GM12874 (cell line): Measurements from ENCODE around the gene ALPK3.

Experiments used
- TF ChIP-seq, protein P1 (sequence below): IDR thresholded peaks from 2 replicates; pipeline ENCODE4 v1.5.1; 2011; ENCODE audit warnings: low read depth, mild to moderate bottlenecking, control low read depth, low read length, moderate library complexity; ENCODE audit not compliant: insufficient read depth

ALPK3 gene

DNA sequence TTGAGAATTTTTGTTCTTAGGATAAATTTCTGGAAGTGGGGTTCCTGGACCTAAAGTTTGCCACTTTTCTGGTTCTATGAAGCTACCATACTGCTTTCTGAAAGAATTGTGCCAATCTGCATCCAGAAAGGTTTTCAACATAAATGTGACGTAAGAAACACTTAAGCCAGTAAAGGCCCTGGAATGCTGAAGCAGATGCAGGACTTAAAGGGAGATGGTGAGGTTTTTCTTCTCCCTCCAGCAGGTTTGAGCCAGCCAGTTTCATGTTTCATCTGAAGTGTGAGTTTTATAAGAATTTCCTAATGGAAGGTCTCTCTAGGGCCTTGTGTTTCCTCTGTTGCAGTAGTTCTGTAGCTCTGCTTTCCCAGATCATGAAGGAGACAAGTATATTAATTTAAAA, 35.7 kb upstream of the ALPK3 start:
- TF ChIP-seq, protein P1, sequence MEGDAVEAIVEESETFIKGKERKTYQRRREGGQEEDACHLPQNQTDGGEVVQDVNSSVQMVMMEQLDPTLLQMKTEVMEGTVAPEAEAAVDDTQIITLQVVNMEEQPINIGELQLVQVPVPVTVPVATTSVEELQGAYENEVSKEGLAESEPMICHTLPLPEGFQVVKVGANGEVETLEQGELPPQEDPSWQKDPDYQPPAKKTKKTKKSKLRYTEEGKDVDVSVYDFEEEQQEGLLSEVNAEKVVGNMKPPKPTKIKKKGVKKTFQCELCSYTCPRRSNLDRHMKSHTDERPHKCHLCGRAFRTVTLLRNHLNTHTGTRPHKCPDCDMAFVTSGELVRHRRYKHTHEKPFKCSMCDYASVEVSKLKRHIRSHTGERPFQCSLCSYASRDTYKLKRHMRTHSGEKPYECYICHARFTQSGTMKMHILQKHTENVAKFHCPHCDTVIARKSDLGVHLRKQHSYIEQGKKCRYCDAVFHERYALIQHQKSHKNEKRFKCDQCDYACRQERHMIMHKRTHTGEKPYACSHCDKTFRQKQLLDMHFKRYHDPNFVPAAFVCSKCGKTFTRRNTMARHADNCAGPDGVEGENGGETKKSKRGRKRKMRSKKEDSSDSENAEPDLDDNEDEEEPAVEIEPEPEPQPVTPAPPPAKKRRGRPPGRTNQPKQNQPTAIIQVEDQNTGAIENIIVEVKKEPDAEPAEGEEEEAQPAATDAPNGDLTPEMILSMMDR: no peak

DNA sequence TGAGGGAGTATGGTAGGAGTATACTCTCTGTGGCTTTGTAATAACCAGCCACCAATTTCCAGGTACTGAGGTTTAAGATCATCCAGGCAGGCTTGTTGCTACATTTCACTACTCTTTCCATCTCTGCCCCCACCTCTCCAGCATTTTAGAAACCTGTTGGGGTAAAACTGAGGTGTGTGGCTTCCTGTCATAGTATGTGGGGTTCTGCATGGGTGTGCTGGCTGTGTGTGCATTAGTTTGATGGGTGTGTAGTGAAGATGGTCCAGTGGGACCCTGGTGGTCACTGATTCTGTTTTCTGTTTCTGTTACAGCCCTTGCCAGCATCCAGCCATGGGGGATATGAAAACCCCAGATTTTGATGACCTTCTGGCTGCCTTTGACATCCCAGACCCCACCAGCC, 34.8 kb upstream of the ALPK3 start:
- TF ChIP-seq, protein P1: no peak

DNA sequence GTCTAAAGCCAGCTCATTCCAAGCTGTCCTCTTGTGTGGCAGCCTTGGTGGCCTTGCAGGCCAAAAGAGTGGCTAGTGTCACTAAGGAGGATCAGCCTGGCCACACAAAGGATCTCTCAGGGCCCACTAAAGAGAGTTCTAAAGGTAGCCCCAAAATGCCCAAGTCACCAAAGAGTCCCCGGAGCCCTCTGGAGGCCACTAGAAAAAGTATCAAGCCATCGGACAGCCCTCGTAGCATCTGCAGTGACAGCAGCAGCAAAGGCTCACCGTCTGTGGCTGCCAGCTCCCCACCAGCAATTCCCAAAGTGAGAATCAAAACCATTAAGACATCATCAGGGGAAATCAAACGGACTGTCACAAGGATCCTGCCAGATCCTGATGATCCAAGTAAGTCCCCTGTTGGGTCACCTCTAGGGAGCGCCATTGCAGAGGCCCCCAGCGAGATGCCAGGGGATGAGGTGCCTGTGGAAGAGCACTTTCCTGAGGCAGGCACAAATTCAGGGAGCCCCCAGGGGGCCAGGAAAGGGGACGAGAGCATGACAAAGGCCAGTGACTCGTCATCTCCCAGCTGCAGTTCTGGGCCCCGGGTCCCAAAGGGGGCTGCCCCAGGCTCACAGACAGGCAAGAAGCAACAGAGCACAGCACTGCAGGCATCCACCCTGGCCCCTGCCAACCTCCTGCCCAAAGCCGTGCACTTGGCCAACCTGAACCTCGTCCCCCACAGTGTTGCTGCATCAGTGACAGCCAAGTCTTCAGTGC, 33.5 kb upstream of the ALPK3 start:
- TF ChIP-seq, protein P1: no peak

DNA sequence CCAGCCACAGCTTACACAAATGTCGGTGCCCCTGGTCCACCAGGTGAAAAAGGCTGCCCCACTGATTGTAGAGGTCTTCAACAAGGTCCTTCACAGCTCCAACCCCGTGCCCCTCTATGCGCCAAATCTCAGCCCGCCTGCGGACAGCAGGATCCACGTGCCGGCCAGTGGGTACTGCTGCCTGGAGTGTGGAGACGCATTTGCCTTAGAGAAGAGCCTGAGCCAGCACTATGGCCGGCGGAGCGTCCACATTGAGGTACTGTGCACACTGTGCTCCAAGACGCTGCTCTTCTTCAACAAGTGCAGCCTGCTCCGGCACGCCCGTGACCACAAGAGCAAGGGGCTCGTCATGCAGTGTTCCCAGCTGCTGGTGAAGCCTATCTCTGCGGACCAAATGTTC, 32.9 kb upstream of the ALPK3 start:
- TF ChIP-seq, protein P1: no peak

DNA sequence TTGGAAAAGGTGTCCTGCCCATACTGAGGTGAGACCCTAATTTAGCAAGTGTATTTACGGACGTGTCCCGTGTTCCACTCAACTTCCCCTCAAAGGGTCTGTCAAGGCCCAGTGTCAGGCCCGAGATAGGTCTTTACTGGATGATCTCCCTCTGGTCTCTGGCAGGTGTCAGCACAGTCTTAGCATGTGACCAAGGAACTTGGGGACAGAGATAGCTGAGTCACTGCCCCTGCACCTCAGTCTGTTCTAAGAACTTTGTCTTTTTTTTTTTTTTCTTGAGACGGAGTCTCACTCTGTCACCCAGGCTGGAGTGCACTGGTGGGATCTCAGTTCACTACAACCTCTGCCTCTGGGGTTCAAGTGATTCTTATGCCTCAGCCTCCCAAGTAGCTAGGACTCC, 32.1 kb upstream of the ALPK3 start:
- TF ChIP-seq, protein P1: no peak

DNA sequence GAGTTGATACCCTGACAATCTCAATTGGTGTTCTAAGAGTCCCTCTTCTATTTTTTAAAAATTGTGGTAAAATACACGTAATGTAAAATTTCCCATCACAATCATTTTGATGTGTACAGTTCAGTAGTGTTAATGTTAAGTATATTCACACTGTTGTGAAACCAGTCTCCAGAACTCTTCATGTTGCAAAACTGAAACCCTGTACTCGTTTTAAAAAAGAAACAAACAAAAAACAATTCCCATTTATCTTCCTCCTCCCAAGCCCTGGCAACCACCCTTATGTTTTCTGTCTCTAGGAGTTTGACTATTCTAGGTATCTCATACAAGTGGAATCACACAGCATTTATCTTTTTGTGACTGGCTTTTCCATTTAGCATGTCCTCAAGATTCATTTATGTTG, 28.7 kb upstream of the ALPK3 start:
- TF ChIP-seq, protein P1: no peak

DNA sequence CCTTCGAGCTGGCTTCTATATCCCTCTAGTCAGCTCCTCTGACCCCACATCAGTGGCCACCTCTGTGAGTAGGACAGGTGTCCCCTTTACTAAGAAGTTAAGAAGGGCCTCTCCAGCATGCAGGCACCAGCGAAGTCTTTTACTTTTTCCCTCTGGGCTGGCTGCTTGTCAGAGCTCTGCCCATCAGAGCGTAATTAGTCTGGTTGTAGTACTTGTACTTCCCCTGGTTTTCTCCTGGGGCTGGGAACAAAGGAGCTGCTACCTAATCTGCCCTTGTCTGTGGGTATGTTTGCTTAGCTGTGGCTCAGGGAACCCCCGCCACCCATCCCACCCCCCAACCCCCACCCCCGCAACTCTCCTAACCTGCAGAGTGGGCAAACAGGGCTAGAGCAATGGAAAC, 27.4 kb upstream of the ALPK3 start:
- TF ChIP-seq, protein P1: no peak
